Suppressor macrophage treated with lipopolysaccharide for 4 hours (primary cell): ENCODE measurements around the gene CLASP1.
"Not testable (repeated sequence)": the region's sequence is repeated elsewhere in the genome, so short reads cannot be mapped to it uniquely, and the experiment has no call there.

Experiments
- DNase-seq: peaks from one replicate; pipeline ENCODE4 v3.0.0-alpha.2; 2020

Gene CLASP1

GRCh38 chr2:121659933-121660332 is 10.7 kb upstream of the CLASP1 start:
- DNase-seq: no peak

GRCh38 chr2:121658393-121658792 is 9.1 kb upstream of the CLASP1 start:
- DNase-seq: peak; percentile 48

- no peak for DNase-seq
Measured at GRCh38 chr2:121653035-121653434, 3.8 kb upstream of the CLASP1 start.

GRCh38 chr2:121650315-121650930 is 1.2 kb upstream of the CLASP1 start:
- peak; percentile 39 for DNase-seq

- peak; percentile 99 for DNase-seq
Measured at GRCh38 chr2:121649596-121650314, 493 bp upstream of the CLASP1 start.

- DNase-seq: peak; percentile 67
Measured at GRCh38 chr2:121648206-121649148, 785 bp downstream of the CLASP1 start.

GRCh38 chr2:121647396-121647795 is 1.9 kb downstream of the CLASP1 start:
- DNase-seq: no peak

- DNase-seq: no peak
Measured at GRCh38 chr2:121644715-121645114, 4.5 kb downstream of the CLASP1 start.

- no peak for DNase-seq
Measured at GRCh38 chr2:121643877-121644276, 5.4 kb downstream of the CLASP1 start.

GRCh38 chr2:121640380-121641316 is 8.6 kb downstream of the CLASP1 start:
- DNase-seq: no peak

GRCh38 chr2:121639846-121640245 is 9.4 kb downstream of the CLASP1 start:
- DNase-seq: not testable (repeated sequence)

- DNase-seq: no peak
Measured at GRCh38 chr2:121638333-121638732, 10.9 kb downstream of the CLASP1 start.

- no peak for DNase-seq
Measured at GRCh38 chr2:121635371-121635770, 13.9 kb downstream of the CLASP1 start.

GRCh38 chr2:121634354-121635307 is 14.6 kb downstream of the CLASP1 start:
- DNase-seq: no peak

- DNase-seq: no peak
Measured at GRCh38 chr2:121633463-121633862, 15.8 kb downstream of the CLASP1 start.

- no peak for DNase-seq
Measured at GRCh38 chr2:121627525-121628050, 21.7 kb downstream of the CLASP1 start.

GRCh38 chr2:121626777-121627524 is 22.3 kb downstream of the CLASP1 start:
- peak; percentile 4 for DNase-seq

- DNase-seq: no peak
Measured at GRCh38 chr2:121625953-121626352, 23.3 kb downstream of the CLASP1 start.

GRCh38 chr2:121617042-121617599 is 32.1 kb downstream of the CLASP1 start:
- no peak for DNase-seq

GRCh38 chr2:121613774-121614173 is 35.5 kb downstream of the CLASP1 start:
- no peak for DNase-seq
